Activated T-helper 17 cell treated with anti-CD3 and anti-CD28 coated beads, Interleukin-2, amount 50 U/mL, for 72 hours (primary cell): Measurements from ENCODE around the gene ANKS1A. TPM values are rescaled to one million over a fixed set of nuclear protein-coding genes. Genes with fewer than 3 reads are reported as not detected.

Source experiments
- ATAC-seq: fragments of 150-1000 bp; cut with Tn5 transposase; replicated peaks from 2 replicates; pipeline ENCODE4 v1.10.0; 2021; ENCODE audit warnings: mild to moderate bottlenecking, moderate library complexity
- H3K27ac Mint-ChIP-seq: one replicate; pipeline ENCODE4 v1.8.0; 2022; ENCODE audit warnings: mixed read lengths
- H3K27me3 Mint-ChIP-seq: one replicate; pipeline ENCODE4 v1.8.0; 2022; ENCODE audit warnings: mixed read lengths
- H3K36me3 Mint-ChIP-seq: one replicate; pipeline ENCODE4 v1.8.0; 2022; ENCODE audit warnings: low read depth, mild to moderate bottlenecking, mixed read lengths
- H3K4me1 Mint-ChIP-seq: one replicate; pipeline ENCODE4 v1.8.0; 2022; ENCODE audit warnings: mixed read lengths
- H3K4me3 Mint-ChIP-seq: one replicate; pipeline ENCODE4 v1.8.0; 2022; ENCODE audit warnings: mild to moderate bottlenecking, mixed read lengths
- H3K9me3 Mint-ChIP-seq: one replicate; pipeline ENCODE4 v1.8.0; 2022; ENCODE audit warnings: mixed read lengths
- total RNA-seq, 2 donors: library from RNA; stranded (reverse); gene quantifications; one replicate each; pipeline ENCODE4 v1.2.3, GENCODE V29; 2022

The ANKS1A gene
- total RNA-seq, 2 donors from 2014 or later, result 7.7 to 8.8 TPM

DNA sequence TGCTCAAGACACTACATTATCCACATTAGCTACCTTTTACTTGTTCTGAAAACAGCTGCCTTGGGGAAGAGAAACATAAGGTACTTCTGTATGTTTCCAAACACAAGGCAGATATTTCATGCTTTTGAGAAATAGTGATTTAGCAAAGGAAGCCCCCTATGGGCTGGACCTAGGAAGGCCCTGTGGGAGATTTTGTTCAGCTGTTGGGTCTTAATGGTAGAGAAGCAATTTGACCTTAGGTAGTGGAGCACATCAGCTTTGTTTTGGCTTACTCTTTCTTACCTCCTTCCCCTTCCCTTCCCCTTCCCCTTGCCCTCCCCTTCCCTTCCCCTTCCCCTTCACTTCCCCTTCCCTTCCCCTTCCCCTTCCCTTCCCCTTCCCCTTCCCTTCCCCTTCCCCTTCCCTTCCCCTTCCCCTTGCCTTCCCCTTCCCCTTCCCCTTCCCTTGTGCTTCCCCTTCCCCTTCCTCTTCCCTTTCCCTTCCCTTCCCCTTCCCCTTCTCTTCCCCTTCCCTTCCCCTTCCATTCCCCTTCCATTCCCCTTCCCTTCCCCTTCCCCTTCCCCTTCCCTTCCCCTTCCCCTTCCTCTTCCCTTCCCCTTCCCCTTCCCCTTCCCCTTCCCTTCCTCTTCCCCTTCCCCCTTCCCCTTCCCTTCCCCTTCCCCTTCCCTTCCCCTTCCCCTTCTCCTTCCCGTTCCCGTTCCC lies 84.6 kb downstream of the ANKS1A start:
- ATAC-seq, result no peak
- Mint-ChIP-seq H3K27ac (no peak overlapping the region), H3K9me3 (no peaks in the 10 kb centered on the region), H3K27me3 (no peaks in the 10 kb centered on the region), H3K4me3 (no peak overlapping the region), H3K4me1 (no peaks in the 10 kb centered on the region), H3K36me3 (peaks cover 36% of the 10 kb centered on the region)

- Mint-ChIP-seq H3K27ac (no peak overlapping the region), H3K9me3 (no peaks in the 10 kb centered on the region)
These were observed 85.2 kb downstream of the ANKS1A start for GRCh38 chr6:34974249-34974642.

DNA sequence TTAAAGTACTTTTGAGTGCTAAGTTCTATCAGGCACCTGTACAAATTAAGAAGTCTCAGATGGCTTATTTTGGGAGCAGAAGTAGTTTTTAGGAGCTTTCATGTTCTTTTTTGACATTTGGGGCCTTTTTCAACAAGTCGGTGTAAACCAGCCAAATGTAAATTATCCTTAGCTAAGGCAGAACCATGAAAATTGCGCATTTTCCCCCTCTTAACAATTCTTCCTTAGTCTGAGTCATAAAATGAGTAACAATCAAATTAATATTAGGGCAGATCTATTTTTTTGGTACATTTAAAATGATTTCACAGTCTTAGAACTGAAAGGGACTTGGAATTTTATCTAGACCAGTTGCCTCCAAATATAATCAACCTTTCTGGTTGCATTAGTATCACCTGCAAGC lies 87.2 kb downstream of the ANKS1A start:
- no peaks in the 10 kb centered on the region for H3K27me3 Mint-ChIP-seq
- no peak overlapping the region for H3K4me3 Mint-ChIP-seq
- peaks cover 18% of the 10 kb centered on the region for H3K36me3 Mint-ChIP-seq
- H3K27ac Mint-ChIP-seq, result no peak overlapping the region
- no peaks in the 10 kb centered on the region for H3K9me3 Mint-ChIP-seq
- no peaks in the 10 kb centered on the region for H3K4me1 Mint-ChIP-seq
- no peak for ATAC-seq

More at GRCh38 chr6:34974249-34974642, 85.2 kb downstream of the ANKS1A start:
- no peak for ATAC-seq
- Mint-ChIP-seq H3K27me3 (no peaks in the 10 kb centered on the region), H3K4me1 (no peaks in the 10 kb centered on the region), H3K36me3 (peaks cover 36% of the 10 kb centered on the region), H3K4me3 (no peak overlapping the region)

- no peak for ATAC-seq
- Mint-ChIP-seq H3K36me3 (peaks cover 31% of the 10 kb centered on the region), H3K9me3 (no peaks in the 10 kb centered on the region), H3K4me3 (no peak overlapping the region), H3K27ac (no peak overlapping the region), H3K27me3 (no peaks in the 10 kb centered on the region), H3K4me1 (no peaks in the 10 kb centered on the region)
These were observed 90.2 kb downstream of the ANKS1A start for GRCh38 chr6:34979218-34979617.

DNA sequence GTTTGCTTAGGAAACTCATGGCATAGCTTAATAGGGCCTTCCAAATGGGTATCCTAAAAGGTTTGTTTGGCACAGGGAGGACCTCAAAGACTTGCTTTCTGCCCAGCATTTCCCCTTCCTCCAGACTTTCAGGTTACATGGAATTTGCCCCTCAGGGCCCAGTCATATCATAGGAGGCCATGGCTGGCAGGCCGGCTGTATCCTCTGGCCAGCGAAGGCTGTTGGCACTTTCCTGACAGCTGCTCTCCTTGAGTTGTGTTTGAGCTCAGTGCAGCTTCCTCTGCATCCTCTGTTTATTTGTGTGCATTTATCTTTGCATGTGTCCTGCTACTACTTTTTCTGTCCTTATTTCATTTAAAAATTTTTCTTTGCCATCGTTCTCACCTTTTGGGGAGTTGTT lies 90.9 kb downstream of the ANKS1A start:
- no peaks in the 10 kb centered on the region for H3K4me1 Mint-ChIP-seq
- no peaks in the 10 kb centered on the region for H3K27me3 Mint-ChIP-seq
- H3K4me3 Mint-ChIP-seq, result no peak overlapping the region
- peaks cover 39% of the 10 kb centered on the region for H3K36me3 Mint-ChIP-seq
- no peak for ATAC-seq
- H3K9me3 Mint-ChIP-seq, result no peaks in the 10 kb centered on the region
- H3K27ac Mint-ChIP-seq, result no peak overlapping the region

- H3K9me3 Mint-ChIP-seq, result no peaks in the 10 kb centered on the region
- H3K36me3 Mint-ChIP-seq, result peaks cover 51% of the 10 kb centered on the region
- H3K4me3 Mint-ChIP-seq, result no peak overlapping the region
- no peaks in the 10 kb centered on the region for H3K4me1 Mint-ChIP-seq
- H3K27me3 Mint-ChIP-seq, result no peaks in the 10 kb centered on the region
- H3K27ac Mint-ChIP-seq, result no peak overlapping the region
- no peak for ATAC-seq
These were observed 92.3 kb downstream of the ANKS1A start for GRCh38 chr6:34981366-34981765.

GRCh38 chr6:34981951-34982350 lies 92.9 kb downstream of the ANKS1A start:
- H3K36me3 Mint-ChIP-seq, result peaks cover 56% of the 10 kb centered on the region
- H3K27ac Mint-ChIP-seq, result no peak overlapping the region
- no peaks in the 10 kb centered on the region for H3K27me3 Mint-ChIP-seq
- H3K9me3 Mint-ChIP-seq, result no peaks in the 10 kb centered on the region
- H3K4me3 Mint-ChIP-seq, result no peak overlapping the region
- no peak for ATAC-seq
- H3K4me1 Mint-ChIP-seq, result no peaks in the 10 kb centered on the region

DNA sequence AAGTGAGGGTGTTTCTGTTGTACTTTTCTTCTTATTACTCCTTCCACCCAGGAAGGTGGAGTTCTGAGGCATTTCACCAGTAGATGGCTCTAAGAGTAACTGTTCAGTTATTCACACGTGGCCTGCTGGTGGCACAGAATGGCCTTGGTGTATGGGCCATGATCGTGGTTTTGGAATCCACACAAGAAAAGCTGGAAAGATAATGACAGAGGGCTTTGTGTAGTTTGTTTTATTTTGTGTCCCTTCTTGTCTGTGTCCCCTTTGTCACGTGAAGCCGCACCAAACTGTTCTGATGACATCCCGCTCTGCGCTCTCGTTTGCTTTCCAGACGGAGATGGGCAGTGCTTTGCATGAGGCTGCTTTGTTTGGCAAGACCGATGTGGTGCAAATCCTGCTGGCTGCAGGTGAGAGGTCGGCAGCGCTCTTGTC lies 93.4 kb downstream of the ANKS1A start:
- Mint-ChIP-seq H3K4me3 (no peak overlapping the region), H3K4me1 (no peaks in the 10 kb centered on the region), H3K9me3 (no peaks in the 10 kb centered on the region), H3K27me3 (no peaks in the 10 kb centered on the region), H3K27ac (no peak overlapping the region), H3K36me3 (peaks cover 55% of the 10 kb centered on the region)
- ATAC-seq, result no peak

DNA sequence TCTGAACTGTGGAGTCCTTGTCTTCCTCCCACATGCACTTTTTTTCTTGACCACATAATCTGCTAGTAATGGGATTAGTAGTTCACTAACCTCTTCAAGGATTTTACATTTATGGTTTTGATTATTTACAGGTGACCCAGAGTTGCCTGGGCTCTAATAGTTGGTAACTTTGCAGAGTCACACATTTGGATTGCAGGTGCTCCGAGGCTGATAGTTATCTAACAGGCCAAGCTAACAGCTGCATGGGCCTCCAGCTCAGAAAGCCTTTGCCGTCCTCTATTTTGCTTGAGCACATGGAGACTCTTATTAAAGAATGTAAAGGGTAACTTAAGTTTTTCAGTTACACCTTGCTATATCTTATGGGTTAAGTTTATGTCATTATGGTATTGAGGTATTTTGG lies 95.4 kb downstream of the ANKS1A start:
- Mint-ChIP-seq H3K9me3 (no peaks in the 10 kb centered on the region), H3K4me1 (no peaks in the 10 kb centered on the region), H3K4me3 (no peak overlapping the region), H3K36me3 (peaks cover 70% of the 10 kb centered on the region), H3K27me3 (no peaks in the 10 kb centered on the region), H3K27ac (no peak overlapping the region)
- no peak for ATAC-seq

- Mint-ChIP-seq H3K4me1 (no peaks in the 10 kb centered on the region), H3K27ac (no peak overlapping the region), H3K9me3 (no peaks in the 10 kb centered on the region), H3K27me3 (no peaks in the 10 kb centered on the region), H3K4me3 (no peak overlapping the region), H3K36me3 (peaks cover 79% of the 10 kb centered on the region)
- peak; percentile 38 for ATAC-seq
These were observed 96.2 kb downstream of the ANKS1A start for GRCh38 chr6:34985236-34985635.

- no peaks in the 10 kb centered on the region for H3K4me1 Mint-ChIP-seq
- H3K27me3 Mint-ChIP-seq, result no peaks in the 10 kb centered on the region
- H3K4me3 Mint-ChIP-seq, result no peak overlapping the region
- no peak overlapping the region for H3K27ac Mint-ChIP-seq
- ATAC-seq, result peak; percentile 47
- H3K9me3 Mint-ChIP-seq, result no peaks in the 10 kb centered on the region
- H3K36me3 Mint-ChIP-seq, result peaks cover 90% of the 10 kb centered on the region
These were observed 97.8 kb downstream of the ANKS1A start for GRCh38 chr6:34986845-34987246.

DNA sequence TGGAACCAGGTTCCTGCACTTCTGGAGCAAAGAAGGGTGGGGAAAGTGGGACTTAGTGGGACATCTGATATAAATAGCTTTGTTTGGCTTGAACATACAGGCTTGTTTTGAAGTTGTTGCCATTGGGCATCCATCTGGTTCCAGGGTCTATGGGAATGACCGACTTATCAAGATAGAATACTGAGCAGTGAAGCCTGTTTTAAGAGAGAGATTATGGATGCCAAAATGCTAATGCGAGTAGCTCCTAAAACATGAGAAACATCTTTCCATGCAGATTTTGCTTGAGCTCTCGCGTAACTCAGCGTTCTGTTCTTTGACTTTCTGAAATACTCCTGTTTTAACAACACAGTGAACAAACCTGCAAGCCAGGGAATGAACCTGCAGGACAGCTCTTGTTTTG lies 98.5 kb downstream of the ANKS1A start:
- no peak overlapping the region for H3K4me3 Mint-ChIP-seq
- no peaks in the 10 kb centered on the region for H3K9me3 Mint-ChIP-seq
- H3K4me1 Mint-ChIP-seq, result no peaks in the 10 kb centered on the region
- no peaks in the 10 kb centered on the region for H3K27me3 Mint-ChIP-seq
- peaks cover 90% of the 10 kb centered on the region for H3K36me3 Mint-ChIP-seq
- H3K27ac Mint-ChIP-seq, result no peak overlapping the region
- ATAC-seq, result no peak

DNA sequence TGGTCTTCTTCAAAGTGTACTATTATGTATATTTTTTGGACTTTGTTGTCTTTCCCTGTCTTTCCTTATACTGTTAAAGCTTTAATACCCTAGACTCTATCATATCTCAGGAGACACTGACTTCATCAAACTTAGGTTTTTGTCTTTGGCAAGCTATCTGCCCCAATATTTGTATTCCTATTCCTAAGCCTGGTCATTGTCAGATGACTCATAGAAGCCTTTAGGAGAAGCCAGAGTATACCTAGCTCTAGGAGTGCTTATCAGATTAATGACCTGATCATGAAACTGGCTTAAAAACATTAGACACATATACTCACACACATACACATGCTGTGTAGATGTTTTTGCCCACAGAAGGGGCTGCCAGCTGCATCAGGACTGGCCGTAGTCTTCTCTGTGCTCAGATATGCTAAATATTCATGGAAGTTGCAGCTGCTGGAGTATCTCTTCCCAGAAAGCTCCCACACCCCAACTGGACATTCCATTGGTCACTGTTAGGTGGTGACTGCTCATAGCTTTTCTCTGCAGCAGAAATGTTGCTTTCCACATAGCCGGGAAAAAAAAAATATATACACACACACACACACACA lies 102.0 kb downstream of the ANKS1A start:
- Mint-ChIP-seq H3K4me3 (no peak overlapping the region), H3K27ac (no peak overlapping the region), H3K27me3 (no peaks in the 10 kb centered on the region), H3K4me1 (no peaks in the 10 kb centered on the region), H3K36me3 (peaks cover 88% of the 10 kb centered on the region), H3K9me3 (no peaks in the 10 kb centered on the region)
- no peak for ATAC-seq

DNA sequence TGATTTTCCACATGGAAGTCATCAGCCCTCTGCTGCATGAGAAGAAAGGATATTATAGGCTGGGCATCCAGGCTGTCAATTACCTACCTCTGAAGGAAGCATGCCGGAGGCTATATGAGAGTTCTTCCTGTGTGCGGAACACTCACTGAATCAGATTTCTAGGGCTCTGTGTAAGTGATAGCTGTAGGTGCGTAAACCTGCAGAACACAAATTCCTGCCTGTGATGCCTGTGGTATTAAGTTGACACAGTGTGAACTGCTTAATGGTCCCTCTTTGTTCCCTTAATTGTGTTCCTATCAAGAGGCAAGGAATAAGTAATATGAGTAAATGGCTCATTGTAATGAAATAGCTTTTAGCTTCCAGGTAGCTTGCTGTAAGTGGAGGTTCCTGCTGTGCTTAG lies 103.3 kb downstream of the ANKS1A start:
- H3K4me1 Mint-ChIP-seq, result no peaks in the 10 kb centered on the region
- no peak for ATAC-seq
- H3K27me3 Mint-ChIP-seq, result no peaks in the 10 kb centered on the region
- no peaks in the 10 kb centered on the region for H3K9me3 Mint-ChIP-seq
- peaks cover 79% of the 10 kb centered on the region for H3K36me3 Mint-ChIP-seq
- H3K27ac Mint-ChIP-seq, result no peak overlapping the region
- no peak overlapping the region for H3K4me3 Mint-ChIP-seq

DNA sequence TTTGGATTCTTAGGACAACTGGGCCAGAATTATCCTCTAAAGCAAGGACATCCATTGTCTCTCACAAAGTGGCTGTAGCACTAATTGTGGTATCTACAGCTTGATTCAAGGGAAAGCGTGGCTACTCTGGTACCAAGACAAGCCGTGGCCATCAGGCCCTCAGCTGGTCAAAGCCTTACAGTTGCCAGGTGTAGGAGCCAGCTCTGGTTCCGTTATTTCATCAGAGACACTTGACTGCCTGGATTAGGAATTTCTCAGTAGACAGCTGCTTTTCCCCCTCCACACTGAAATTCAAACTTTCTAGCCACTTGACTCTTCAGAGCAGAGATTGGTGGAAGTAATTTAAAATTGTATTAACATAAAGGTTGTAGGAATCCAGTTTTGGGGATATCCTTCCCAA lies 104.2 kb downstream of the ANKS1A start:
- H3K27ac Mint-ChIP-seq, result no peak overlapping the region
- no peak for ATAC-seq
- H3K27me3 Mint-ChIP-seq, result no peaks in the 10 kb centered on the region
- H3K4me3 Mint-ChIP-seq, result no peak overlapping the region
- no peaks in the 10 kb centered on the region for H3K4me1 Mint-ChIP-seq
- H3K36me3 Mint-ChIP-seq, result peaks cover 70% of the 10 kb centered on the region
- no peaks in the 10 kb centered on the region for H3K9me3 Mint-ChIP-seq
